Forelimb muscle (tissue), 1 donor: ENCODE data around the gene MTUS2. TPM values are rescaled to one million over a fixed set of nuclear protein-coding genes. Genes with fewer than 3 reads are reported as not detected.

Source experiments
- DNase-seq: peaks from one replicate; pipeline ENCODE4 v3.0.0-alpha.2; 2013; ENCODE audit warnings: low read depth
- polyA plus RNA-seq: library from polyadenylated mRNA; unstranded; fragments of 120-200 nt; gene quantifications from one replicate; pipeline ENCODE4 v1.2.1, GENCODE V29; 2013; ENCODE audit not compliant: insufficient read length

MTUS2 gene
- polyA plus RNA-seq, result 22.7 TPM

DNA sequence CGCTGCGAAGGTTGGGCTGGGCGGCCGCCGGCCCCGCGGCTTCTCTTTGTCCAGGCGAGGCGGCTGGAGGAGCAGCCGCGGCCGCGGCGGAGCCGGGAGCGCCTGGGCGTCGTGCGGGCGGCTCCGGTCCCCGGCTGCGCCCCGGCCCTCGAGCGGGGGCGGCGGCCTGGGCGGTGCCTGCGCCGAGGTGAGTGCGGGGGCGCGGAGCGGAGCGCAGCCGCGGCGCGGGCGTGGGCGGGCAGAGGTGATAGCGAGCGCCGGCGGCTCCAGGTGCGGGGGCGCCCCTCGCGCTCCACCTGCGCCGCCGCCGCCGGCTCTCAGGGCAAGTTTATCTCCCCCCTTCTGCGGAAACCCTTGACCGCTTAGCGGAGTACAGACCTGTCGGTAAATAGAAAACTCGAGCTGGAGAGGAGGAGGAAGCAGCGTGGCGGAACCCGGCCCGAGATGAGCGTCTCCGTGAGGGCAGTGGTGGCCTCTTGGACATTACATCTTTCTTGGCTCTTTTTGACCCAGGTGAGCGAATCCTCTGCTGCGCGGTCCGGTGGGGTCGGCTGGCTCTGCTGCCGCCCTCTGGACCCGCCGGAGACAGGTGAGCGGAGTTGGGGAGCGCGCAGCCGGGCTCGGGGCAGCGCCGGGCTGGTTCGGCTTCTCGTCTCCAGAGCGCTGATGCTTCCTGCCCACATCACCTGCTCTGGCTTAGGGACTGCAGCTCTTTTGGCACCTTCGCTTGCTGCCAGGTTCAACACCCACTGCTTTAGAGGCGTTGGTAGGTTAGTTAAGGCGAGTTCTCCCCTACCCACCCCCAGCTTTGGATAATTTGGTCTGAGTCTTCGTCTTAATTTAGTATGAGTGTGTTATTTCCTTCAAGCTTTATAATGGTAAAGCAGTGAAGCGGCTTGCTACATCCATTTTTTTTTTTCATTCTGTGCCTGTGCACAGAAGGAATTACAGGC lies at the start of gene MTUS2:
Gene MTUS2 (plus strand): TSS at position 241 of the 953 bp plus-strand sequence.
- DNase-seq, result no peak

DNA sequence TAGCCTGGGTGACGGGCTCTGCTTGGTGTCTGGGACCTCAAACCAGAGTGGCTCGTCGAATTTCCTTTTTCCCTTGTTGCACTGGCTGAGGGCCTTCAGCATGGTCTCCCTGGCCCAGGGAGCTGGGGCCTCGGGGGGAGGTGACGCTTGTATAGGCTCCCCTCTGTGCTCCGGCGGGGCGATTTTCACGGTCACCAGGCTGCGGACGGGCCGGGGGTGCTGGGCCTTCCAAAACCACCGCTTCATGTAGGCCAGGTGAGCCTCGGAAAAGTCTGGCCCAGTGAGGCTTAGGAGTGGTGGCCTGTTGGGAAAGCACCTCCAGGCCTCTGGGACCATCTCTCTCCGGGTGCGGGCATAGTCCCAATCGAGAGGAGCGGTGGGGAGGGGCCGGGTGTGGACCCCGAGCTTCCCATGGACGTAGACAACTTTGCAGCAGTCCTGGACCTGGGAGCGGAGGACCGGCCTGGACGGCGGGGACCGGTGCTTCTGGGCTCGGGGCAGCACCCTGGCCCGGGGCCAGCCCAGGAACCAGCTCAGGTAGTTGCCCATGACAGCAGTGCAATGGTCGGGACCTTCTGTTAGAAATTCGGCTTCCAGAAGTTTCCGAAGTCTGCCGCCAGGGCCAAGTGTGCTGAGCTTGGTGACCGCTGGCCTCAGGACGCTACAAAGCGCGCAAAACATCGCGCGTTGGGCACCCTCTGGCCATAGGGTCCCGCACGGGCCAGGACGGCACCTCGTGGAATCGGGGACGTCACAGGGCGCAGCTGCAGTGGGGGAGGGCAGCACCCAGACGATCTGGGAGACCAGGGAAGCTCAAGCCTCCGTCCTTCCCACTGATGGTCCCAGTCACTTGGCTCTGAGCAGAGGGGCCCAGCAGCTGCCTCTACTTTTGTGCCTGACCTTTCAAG lies 41.6 kb upstream of the MTUS2 start:
- no peak for DNase-seq

DNA sequence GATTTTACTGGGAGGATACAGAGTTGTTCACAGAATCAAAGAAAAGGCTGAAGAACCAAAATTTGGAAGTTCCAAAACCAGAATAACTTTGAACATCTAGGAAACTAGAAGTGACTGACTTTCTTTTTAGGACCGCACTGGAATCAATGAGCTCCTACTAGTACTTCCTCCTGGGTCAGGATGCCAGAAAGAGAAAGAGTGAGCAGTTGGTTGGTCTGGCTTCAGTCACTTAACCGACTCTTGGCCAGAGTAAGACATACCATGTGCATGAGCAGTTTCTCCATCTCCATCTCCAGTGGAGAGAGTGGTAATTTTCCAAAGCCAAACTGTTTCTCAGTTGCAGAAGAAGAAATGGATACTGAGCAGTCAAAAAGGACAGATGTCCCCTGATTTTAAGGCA lies 27.1 kb upstream of the MTUS2 start:
- DNase-seq, result no peak

DNA sequence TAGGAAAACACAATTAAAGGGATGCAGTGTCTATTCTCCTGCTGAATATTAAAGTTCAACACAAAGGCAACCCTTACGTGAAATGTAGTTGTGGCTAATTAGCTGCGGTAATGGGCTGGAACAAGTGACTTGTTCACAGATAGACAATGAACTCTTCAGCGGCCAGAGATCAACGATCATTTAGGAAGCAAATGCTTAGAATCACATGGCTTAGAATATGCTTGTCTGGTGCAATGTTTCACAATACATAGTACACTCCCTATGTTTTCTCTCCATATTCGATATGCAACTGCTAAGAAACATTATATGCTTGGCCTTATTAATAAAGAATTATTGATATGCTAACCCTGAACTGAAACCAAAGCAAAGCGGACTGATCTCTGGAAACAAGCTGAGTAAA lies 25.7 kb upstream of the MTUS2 start:
- no peak for DNase-seq

DNA sequence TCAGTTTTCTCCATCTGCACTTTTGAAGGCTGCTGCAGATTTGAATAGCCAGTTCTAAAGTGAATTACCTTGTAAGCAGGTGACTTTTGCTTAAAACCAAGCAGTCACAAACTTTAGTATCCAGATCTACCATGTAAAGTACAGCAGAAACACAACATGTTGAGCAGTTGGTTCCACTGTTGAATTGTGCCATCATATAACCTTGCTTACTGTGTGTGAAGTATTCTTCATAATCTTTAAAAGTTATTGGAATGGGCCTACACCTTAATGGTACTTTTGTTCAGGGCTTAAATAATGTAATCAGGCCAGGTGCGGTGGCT lies 23.2 kb upstream of the MTUS2 start:
- DNase-seq, result no peak

DNA sequence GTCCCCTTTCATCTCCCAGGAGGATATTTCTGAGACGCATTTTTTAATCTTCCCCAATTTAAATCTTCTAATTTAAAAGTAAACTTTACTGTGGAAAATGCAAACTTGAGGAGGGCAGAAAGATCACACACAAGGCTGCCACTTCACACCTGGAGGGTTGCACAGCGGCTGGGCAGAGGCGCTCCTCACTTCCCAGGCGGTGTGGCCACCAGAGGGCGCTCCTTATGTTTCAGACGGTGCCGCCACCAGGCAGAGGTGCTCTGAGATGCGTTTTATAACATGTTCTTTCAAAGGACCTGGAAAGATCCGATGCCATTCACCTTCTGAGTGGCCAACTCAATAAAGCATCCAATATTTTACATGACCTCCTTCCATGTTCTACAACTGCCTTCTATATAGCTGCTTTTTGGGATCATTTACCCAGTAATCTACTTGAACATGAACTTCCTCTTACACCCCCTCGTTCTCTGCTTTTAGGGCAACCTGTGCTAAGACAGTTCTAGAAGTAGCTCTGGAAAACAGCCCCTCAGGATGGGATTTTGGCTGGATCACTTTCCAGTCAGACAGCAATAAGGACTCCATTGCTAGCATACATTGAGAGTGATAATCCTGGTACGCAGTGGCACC lies 14.8 kb upstream of the MTUS2 start:
- no peak for DNase-seq

DNA sequence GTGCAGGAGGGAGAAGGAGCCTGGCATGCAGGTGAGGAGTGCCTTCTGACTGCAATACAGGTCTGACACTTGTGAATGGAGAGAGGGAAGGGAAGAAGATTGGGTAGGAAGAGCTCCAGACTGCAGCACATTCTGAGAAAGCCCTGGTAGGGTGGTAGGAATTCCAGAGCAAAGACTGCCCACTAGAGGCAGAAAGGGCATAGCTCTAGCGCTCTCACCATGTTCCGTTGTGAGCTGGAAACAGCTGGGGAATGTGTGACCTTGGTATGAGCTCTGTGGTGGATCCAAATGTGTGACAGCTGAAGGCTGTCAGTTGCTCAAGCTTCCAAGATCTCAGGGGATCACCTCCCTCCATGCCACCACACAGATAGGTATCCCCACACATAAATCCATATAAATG lies 2.9 kb upstream of the MTUS2 start:
- no peak for DNase-seq

DNA sequence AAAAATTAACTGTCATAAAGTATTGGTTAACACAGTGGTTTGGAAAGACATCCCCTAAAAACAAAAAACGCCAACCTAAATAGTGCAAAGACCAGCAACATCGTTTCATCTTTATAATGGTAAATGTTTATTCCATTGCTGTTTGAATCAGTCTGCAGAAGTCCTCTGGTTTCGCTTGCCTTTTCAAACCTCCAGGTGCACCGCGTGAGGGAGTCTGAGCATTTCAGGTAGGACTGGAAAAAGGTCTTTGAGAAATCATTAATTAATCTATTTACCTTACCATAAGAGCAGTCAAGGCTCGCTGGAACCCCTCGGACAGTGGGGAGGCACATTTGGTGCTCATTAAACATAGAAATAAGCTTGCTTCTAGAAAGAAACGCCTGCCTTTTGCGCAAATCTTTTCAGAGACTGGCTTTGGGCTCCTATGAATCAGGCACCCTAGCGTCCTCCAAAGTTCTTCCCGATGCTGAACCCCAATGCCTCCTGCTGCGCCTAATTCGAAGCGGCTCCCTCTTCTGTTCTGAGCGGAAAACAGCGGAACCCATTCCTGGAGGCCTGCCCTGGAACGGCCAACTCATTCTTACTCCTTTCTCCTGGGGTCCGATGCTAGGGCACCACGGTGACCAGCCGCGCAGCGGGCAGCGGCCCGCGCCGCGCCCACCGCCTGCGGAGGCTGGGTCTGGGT lies 951 bp upstream of the MTUS2 start:
- DNase-seq, result no peak

DNA sequence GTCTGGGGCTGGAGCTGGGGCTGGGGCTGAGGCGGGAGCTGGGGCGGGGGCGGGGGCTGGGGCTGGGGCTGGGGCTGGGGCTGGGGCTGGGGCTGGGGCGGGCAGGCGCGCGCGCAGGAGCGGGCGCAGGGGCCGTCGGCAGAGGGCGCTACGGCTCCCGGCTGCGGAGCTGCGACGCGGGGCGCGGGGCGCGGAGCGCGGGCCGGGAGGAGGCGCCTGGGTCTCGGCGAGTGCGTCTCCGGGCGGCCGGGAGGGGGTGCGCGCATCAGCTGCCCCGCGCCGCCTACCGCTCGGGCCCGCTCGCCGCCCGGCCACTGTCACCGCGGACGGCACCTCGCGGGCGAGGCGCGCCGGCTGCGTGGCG lies 422 bp upstream of the MTUS2 start:
- DNase-seq, result no peak

DNA sequence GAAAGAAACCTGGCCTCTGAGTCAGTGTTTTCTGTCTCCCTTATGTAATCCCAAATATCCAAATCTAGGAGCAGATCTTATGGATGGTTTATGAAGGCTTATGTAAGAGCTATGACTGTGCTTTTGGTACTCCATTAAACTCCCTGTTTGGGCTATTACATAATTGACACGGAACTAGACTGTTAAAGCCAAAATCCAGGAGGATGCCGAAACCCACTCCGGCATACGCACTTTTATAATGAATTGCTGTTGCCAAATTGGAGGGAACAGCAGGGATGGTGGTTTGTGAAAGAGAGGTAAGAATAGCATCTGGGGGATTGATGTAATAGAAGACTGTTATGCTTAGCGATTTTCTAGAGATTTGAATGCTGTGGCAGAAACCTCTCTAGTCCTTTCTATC lies 2.0 kb downstream of the MTUS2 start:
- DNase-seq, result no peak

DNA sequence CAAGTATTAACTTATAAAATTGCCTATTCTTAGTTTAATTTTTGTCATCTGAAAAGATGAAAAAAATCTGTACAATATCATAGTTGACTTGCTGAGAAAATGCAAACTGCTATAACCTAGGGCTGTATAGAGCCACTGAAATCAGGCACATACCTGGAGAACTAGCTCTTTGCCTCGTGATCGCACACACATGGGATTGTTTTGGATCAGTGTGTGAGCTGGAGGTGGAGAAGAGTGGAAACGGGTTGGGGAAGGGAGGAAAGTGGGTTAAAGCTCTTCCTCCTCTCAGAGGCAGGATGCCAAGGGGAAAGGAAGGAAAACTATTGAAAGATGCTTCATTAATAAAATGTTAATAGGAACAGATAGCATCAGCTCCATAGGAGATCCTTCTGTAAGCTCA lies 2.7 kb downstream of the MTUS2 start:
- no peak for DNase-seq

DNA sequence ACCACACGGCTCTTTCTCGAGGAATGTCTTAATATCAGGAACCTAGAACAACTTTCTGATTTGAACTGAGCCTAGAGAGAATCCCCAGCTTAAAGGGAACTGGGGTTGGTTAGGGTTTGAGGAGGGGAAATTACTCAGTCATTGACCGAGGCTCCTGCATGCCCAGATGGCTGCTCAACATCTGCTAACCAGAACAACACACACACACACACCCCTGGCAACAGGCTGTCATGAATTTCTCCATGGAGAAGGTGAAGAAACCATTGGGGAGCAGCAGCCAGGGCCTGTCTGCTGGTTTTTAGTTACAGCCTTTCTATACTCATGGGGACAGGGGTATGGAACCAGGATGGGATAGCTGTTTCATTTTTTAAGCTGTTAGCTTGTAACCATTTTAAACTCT lies 5.2 kb downstream of the MTUS2 start:
- no peak for DNase-seq

DNA sequence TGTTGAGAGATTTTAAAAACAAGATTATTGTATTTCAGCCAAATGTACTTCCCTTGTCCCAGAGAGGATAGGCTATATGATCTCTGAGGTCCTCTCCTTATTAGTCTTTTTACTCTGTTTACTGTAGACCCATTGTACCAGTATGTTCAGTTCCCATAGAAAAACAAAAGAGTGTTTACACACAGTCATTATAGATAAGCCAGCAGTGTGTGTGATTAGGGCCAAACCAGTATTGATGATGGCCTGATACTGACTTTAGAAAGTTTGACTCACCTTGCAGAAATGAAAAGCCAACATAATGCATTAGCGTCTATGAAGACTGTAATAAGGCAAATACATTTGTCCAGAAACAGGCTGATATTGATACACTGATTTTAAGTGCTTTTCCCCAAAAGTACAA lies 6.2 kb downstream of the MTUS2 start:
- DNase-seq, result no peak

DNA sequence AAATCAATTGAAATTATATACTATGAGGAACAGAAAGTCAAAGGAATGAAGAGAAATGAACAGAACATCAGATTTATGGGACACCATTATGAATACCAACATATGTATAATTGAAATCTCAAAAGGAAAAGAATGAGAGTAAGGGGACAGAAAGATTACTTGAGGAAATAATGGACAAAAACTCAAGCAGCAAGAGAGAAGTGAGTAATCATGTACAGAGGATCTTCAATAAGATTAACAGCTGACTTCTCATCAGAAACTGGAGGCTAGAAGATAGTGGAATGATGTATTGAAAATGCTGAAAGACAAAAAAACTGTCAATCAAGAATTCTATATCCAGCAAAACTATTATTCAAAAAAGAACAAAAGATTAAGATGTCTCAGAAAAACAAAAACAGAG lies 10.4 kb downstream of the MTUS2 start:
- no peak for DNase-seq

DNA sequence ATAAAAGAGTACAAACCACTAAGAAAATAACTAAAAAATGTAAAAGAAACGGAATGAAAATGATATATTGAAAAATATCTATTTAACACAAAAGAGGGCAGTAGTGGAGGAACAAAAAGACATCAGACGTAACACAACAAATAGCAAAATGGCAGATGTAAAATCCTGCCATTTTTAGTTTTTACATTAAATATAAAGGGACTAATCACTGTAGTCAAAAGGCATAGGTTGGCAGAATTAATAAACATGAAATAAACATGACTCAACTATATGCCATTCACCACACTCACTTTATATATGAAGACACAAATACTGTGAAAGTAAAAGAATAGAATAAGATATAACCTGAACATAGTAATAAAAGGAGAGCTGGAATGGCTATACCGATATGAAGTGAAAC lies 11.0 kb downstream of the MTUS2 start:
- no peak for DNase-seq

DNA sequence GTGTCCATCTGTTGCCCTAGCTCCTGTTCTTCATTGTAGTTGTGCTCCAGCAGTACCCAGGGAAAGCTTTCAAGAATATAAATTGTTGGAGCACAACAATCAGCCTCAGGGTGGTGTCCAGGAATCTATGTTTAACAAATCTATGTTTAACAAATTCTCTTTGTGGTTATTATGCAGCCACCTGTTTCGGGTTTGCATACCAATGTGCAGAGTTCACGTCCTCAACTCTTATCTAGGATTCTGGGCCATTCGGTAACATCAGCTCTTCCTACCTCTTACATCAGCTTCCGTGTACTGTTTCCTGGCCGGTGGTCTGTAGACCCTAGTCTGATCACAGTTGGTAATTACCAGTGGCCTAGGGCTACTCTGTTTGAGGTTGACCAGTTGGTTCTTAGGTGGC lies 17.0 kb downstream of the MTUS2 start:
- no peak for DNase-seq

DNA sequence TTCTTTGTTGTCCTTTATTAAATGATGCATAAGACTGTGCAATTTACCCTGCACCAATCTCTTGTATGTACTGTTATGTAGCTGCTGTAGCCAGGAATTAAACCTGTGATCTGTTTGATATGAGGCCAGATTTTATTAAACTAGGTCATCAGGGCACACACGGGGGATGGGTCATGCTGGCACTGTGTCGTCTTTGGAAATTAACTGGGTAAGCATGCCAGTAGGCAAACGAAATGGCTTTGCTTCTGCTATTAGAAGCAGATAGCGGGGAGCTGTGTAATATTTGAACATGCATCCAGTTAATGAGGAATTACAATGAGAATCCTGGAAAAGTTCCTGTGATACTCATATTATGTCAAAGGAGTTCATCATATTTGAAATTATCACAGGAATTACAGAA lies 23.5 kb downstream of the MTUS2 start:
- DNase-seq, result no peak

DNA sequence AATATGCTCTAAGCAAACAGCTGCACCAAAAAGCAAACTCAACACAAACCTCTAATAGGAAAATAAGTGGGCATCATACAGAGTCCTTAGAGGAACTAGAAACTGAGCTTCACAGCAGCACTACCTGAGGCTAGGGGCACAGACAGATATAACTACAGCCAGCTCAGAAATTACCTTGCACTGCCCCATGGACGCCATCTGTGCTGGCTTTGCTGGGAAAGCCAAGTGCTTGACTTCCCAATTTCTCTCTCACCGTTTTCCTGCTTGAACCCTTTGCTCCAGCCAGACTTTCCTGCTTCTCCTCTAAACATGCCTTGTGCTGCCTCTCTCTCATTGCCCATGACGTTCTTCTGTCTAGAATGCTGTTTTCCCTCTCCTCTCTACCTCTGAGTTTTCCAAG lies 29.3 kb downstream of the MTUS2 start:
- DNase-seq, result no peak

DNA sequence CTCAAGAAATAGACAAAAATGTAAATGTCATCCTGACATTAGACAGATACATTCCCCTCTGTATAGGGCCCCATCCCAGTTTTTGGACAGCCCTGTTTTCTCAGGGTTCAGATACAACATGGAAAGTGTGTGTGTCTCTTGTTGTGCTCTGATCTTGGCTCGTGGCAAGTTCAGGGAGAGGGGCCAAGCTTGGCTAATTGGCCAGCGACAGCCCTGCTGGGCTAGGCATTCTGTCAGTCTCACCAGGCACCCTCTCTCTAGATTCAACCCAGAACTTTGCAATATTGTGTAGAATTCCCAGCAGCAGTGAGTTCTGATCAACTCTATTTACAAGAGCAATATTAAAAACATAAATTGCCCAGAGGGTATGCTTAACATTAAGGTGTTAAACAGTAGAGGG lies 30.1 kb downstream of the MTUS2 start:
- DNase-seq, result no peak

DNA sequence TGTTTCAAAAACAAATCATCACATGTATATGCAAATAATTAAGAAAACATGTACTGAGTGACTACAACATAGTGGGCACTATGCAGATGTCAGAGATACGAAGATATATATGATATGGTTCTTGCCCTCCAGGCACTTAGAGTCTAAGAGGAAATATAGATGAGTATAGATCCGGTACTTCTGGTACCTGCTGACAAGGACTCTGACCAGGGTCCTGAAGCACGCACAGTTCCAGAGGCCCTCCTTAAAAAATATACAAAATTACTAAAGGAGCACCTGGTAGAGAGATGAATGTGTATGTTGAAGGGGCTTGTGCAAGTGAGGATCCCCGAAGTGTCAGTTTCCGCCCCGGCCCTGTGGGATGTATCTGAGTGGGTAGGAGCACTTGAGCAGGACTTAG lies 31.3 kb downstream of the MTUS2 start:
- no peak for DNase-seq

DNA sequence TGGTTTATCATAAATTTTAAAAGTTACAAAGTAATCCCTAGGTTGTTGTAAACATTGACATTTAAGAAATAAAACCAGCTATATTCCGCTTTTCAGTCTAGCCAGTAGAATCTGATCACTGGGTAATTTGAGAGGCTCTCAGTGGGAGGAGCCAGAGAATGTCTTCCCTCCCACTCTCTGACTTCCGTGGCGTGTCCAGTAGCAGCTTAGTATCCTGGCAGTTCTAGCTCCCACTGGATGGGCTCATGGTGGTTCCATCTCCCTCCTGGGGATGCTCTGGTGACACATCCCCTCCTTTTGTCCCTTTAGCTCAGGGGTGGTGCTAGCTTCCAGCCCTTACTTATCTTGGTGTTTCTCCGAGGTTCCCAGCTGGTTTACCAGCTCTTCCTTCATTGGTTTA lies 34.5 kb downstream of the MTUS2 start:
- no peak for DNase-seq

DNA sequence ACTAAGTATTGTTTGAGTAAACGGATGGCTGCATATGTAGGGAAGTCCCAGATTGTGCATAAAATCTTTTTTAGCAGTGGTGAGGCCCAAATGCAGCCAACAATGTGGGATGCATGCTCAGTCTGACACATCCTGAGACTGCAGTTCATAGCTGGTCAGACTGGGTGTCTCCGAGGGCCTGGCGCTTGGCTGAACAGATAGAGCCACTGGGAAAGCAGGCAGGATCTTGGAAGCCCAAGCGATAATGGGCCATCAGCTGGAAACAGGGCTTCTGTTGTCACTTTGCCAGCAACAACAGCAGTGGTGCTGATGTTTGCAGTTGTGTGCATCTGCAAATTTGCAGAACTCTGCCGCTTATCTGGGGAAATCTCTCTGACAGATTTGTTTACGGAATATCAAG lies 36.1 kb downstream of the MTUS2 start:
- DNase-seq, result no peak
